ENCODE data around the gene FOS.

Gene FOS

DNA sequence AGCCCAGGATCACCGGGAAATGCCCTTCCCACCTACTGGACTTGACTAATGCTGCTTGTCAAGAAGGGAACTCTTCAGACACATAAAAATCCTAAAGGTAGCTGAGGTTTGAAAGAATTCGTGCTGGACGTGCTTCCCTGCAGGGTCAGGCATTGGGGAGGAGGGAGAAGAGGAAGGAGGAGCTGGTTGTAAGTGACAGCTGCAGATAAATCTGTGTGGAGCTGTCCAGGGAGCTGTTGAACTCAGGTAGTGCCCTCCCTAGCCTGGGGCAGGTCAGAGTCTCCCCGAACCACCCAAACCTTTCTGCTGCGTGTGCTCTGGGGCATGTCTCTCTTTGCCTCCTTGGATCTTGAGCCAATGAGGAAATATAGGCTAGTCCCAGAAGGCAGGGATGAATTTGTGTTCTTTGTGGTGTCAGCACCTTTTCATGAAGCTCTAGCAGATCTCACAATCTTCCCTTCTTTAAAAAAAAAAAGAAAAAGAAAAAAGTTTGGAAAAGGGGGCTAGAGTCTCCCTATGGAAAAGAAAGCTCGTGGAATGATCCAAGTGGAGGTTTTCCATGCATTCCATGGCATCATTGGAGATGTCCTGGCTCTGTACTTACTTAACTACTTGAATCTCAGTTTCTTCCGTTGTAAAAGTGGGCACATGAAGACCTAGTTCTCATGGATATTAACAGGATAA is 23.6 kb upstream of the FOS start:
- Histone ChIP-seq H3K27ac (ENCODE audit: low read length) (no peak overlapping the region), H3K27me3 (ENCODE audit: insufficient read depth, low read length) (no peaks in the 10 kb centered on the region), H3K9me3 (ENCODE audit: insufficient read depth, low read depth, low read length) (no peaks in the 10 kb centered on the region), H3K4me1 (ENCODE audit: insufficient read depth, low read length) (peaks cover 8% of the 10 kb centered on the region), H3K36me3 (ENCODE audit: insufficient read depth, low read depth, low read length) (no peaks in the 10 kb centered on the region), H3K9ac (ENCODE audit: low read depth, low read length) (no peak overlapping the region), H3K4me3 (ENCODE audit: low read length) (no peak overlapping the region)

DNA sequence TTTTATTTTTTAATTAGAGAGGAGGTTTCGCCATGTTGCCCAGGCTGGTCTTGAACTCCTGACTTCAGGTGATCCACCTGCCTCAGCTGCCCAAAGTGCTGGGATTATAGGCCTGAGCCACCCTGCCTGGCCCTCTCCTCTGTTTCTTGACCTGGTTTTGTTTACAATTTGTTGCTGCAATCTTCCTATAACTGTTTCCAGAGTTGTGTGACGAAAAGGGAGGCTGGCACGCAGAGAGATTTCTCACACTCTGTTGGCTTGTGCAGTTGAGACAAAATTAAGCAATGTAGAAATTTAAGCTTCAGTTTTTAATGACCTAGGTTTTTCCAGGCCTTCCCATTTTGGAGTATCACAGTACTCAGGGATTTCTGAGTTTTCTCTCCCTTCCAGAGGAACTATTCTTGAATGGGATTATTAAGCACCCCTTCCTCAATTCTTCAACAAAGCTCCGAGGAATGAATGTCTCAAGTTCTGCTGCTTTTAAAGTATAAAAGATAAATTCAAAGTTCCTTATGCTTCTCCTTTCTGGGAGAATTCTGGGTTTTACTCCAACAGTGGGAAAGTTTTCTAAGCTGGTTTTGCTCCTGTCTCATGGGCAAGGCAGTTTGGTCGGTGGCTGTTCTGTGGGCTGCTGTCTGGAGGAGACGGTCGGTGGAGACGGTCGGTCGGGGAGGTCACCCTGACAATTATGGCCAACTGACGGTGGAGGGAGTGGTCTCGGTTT is 20.4 kb upstream of the FOS start:
- H3K4me1 ChIP-seq (ENCODE audit: insufficient read depth, low read length): peaks cover 8% of the 10 kb centered on the region
- peak overlapping the region; percentile 77 for H3K4me3 ChIP-seq (ENCODE audit: low read length)
- H3K9ac ChIP-seq (ENCODE audit: low read depth, low read length): peak overlapping the region; percentile 84; the same call in 1 of the 2 replicates
- peak overlapping the region; percentile 79 for H3K27ac ChIP-seq (ENCODE audit: low read length)
- H3K27me3 ChIP-seq (ENCODE audit: insufficient read depth, low read length): no peaks in the 10 kb centered on the region
- H3K9me3 ChIP-seq (ENCODE audit: insufficient read depth, low read depth, low read length): no peaks in the 10 kb centered on the region
- no peaks in the 10 kb centered on the region for H3K36me3 ChIP-seq (ENCODE audit: insufficient read depth, low read depth, low read length)

DNA sequence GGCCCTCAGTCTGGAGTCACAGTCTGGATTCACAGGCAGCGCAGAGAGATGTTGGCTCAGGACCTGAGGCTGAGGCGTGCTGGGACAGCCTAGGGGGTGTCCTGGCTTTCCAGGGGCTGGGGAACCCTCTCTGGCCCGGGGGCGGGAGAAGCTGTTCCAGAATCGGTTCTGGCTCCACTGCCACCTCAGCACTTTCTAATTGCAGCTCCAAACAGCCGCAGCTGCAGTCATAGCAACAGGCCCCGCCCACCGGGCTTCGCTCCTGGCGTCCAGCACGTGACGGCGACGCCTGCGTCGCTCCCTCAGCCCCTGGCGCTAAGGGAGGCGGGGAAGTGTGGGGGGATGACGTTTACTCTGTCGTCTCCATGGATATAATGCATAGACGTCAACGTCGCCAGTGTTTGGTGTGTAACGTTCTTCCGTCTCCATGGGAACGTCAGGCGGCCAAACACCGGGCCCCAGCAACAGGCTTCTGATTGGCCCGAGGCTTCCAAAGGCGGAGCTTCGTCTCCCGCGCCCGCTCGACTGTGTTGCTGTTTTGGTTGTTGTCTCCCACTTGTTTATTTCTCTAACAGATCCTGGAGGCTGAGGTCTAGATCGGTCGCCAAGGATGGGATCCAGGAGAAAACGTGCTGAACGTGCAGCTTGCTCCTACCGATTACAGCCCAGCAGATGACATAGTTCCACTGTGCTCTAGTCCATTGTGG is 19.7 kb upstream of the FOS start:
- Histone ChIP-seq H3K36me3 (ENCODE audit: insufficient read depth, low read depth, low read length) (no peaks in the 10 kb centered on the region), H3K4me3 (ENCODE audit: low read length) (peak overlapping the region; percentile 77), H3K9me3 (ENCODE audit: insufficient read depth, low read depth, low read length) (no peaks in the 10 kb centered on the region), H3K4me1 (ENCODE audit: insufficient read depth, low read length) (peaks cover 8% of the 10 kb centered on the region), H3K27me3 (ENCODE audit: insufficient read depth, low read length) (no peaks in the 10 kb centered on the region), H3K9ac (ENCODE audit: low read depth, low read length) (peak overlapping the region; percentile 88), H3K27ac (ENCODE audit: low read length) (peak overlapping the region; percentile 79)

DNA sequence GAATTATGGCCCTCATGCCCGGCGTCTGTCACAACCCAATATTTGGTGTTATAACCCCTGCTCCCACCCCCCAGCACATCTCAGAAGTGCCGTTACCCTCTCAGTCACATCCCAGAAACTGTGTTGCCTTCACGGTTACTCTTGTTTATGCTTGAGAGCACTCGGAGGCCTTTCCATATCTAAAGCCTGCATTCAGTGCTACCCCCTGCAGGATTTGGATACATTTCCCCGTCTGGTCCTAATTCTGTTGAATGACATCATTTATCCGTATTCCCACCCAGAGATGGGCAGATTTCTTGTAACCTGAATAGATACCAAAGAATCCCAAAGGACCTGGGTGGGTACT is 19.1 kb upstream of the FOS start:
- no peaks in the 10 kb centered on the region for H3K9me3 ChIP-seq (ENCODE audit: insufficient read depth, low read depth, low read length)
- no peaks in the 10 kb centered on the region for H3K27me3 ChIP-seq (ENCODE audit: insufficient read depth, low read length)
- peak overlapping the region; percentile 88 for H3K9ac ChIP-seq (ENCODE audit: low read depth, low read length)
- peak overlapping the region; percentile 49 for H3K27ac ChIP-seq (ENCODE audit: low read length)
- H3K4me3 ChIP-seq (ENCODE audit: low read length): peak overlapping the region; percentile 77
- no peaks in the 10 kb centered on the region for H3K36me3 ChIP-seq (ENCODE audit: insufficient read depth, low read depth, low read length)
- H3K4me1 ChIP-seq (ENCODE audit: insufficient read depth, low read length): peaks cover 8% of the 10 kb centered on the region

DNA sequence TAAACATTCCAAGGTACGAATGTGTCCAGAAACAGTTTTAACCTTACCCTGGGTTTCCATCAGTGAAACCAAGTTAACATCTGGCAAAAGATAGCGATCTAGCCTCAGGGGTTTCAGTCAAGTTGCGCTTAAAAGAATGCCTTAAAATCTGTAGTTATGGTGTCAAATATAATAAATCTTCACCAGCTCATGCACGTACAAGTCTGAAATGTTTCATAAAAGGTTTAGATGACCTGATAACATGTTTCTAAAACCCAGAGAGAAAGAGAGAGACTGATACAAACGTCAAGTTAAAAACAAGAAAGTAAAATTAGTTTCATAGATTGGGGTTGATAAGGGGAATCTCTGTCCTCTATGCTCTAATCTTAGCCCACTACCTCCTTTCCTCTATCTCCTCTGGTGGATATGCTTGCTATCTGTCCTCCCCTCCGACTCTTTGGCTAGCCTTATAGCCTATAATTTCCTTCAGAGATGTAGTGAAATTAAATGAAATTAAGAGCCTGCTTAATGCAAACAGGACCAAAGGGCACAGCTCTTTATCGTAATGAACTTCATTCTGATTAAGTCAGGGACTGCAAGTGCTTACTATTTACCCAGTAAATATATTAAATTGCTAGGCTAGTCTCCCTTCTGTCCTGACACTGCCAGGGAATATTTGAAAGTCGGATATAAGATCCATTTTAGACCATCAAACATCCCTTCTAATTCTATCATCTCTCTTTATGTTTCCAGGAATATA is 18.4 kb upstream of the FOS start:
- no peaks in the 10 kb centered on the region for H3K36me3 ChIP-seq (ENCODE audit: insufficient read depth, low read depth, low read length)
- H3K27me3 ChIP-seq (ENCODE audit: insufficient read depth, low read length): no peaks in the 10 kb centered on the region
- peak overlapping the region; percentile 77; the same call in 1 of the 2 replicates for H3K4me3 ChIP-seq (ENCODE audit: low read length)
- H3K4me1 ChIP-seq (ENCODE audit: insufficient read depth, low read length): peaks cover 8% of the 10 kb centered on the region
- H3K9ac ChIP-seq (ENCODE audit: low read depth, low read length): peak overlapping the region; percentile 88; the same call in 1 of the 2 replicates
- no peaks in the 10 kb centered on the region for H3K9me3 ChIP-seq (ENCODE audit: insufficient read depth, low read depth, low read length)
- H3K27ac ChIP-seq (ENCODE audit: low read length): no peak overlapping the region

DNA sequence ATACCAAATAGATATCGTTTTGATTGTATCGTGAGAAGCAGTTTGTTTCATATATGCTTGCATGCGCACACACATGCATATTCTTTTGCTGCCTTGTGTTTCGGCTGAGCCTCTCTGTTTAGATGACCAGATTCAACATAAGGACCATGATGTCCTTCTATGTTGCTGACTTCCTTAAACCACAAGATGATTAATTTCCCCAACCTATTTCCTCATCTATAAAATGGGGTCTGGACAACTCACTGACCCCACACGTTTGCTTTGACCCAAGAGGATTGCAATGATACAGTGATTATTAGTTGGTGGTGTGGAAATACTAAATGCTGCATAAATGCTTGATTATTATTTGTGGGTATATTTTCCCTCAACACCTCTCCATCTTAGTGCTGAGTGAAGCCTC is 16.8 kb upstream of the FOS start:
- Histone ChIP-seq H3K4me1 (ENCODE audit: insufficient read depth, low read length) (peaks cover 8% of the 10 kb centered on the region), H3K27ac (ENCODE audit: low read length) (no peak overlapping the region), H3K9me3 (ENCODE audit: insufficient read depth, low read depth, low read length) (no peaks in the 10 kb centered on the region), H3K4me3 (ENCODE audit: low read length) (no peak overlapping the region), H3K27me3 (ENCODE audit: insufficient read depth, low read length) (no peaks in the 10 kb centered on the region), H3K9ac (ENCODE audit: low read depth, low read length) (no peak overlapping the region), H3K36me3 (ENCODE audit: insufficient read depth, low read depth, low read length) (no peaks in the 10 kb centered on the region)

DNA sequence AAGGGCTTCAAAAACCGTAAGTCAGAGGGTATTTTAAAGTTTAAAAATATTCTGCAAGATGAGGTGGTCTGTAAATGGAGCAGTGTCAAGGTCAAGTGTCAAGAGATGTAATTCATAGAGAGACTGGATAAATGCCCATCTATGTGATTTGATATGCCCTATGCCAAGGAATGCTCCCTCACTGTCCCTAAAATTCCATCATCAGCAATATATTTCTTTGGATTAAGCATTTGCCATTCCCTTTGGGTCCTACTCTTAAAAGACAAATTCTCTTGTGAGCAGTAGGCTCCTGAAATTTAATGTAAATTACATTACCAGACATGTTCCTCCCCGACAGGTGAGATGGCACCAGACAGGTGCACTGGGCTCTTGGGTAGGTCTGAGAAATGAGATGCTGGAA is 16.0 kb upstream of the FOS start:
- H3K9ac ChIP-seq (ENCODE audit: low read depth, low read length): no peak overlapping the region
- no peaks in the 10 kb centered on the region for H3K36me3 ChIP-seq (ENCODE audit: insufficient read depth, low read depth, low read length)
- no peaks in the 10 kb centered on the region for H3K9me3 ChIP-seq (ENCODE audit: insufficient read depth, low read depth, low read length)

DNA sequence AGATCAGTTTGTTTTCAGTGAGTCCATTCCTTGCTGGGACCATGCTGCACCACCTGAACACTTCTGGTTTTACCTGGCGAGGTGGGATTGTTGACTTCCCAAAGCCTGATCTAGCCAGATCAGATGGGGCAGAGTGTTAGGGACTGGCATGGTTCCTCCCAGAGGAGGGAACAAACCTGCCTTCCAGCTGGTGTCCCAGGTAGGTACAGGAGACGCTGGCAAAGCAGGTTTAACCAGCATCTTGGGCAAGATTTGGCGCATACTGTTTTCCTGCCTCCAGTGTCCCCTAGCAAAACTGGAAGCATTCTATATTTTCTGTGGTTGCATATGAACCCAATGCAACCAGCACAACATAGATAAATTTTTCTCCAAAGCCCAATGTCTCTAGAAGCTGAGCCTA is 14.6 kb upstream of the FOS start:
- no peaks in the 10 kb centered on the region for H3K9me3 ChIP-seq (ENCODE audit: insufficient read depth, low read depth, low read length)
- no peaks in the 10 kb centered on the region for H3K36me3 ChIP-seq (ENCODE audit: insufficient read depth, low read depth, low read length)
- H3K9ac ChIP-seq (ENCODE audit: low read depth, low read length): no peak overlapping the region
- H3K27me3 ChIP-seq (ENCODE audit: insufficient read depth, low read length): no peaks in the 10 kb centered on the region
- H3K4me1 ChIP-seq (ENCODE audit: insufficient read depth, low read length): peaks cover 3% of the 10 kb centered on the region; the same call in 1 of the 2 replicates
- H3K4me3 ChIP-seq (ENCODE audit: low read length): no peak overlapping the region
- no peak overlapping the region for H3K27ac ChIP-seq (ENCODE audit: low read length)

More for the DNA sequence above, 16.0 kb upstream of the FOS start:
- Histone ChIP-seq H3K27me3 (ENCODE audit: insufficient read depth, low read length) (no peaks in the 10 kb centered on the region), H3K27ac (ENCODE audit: low read length) (no peak overlapping the region), H3K4me1 (ENCODE audit: insufficient read depth, low read length) (peaks cover 8% of the 10 kb centered on the region), H3K4me3 (ENCODE audit: low read length) (no peak overlapping the region)

DNA sequence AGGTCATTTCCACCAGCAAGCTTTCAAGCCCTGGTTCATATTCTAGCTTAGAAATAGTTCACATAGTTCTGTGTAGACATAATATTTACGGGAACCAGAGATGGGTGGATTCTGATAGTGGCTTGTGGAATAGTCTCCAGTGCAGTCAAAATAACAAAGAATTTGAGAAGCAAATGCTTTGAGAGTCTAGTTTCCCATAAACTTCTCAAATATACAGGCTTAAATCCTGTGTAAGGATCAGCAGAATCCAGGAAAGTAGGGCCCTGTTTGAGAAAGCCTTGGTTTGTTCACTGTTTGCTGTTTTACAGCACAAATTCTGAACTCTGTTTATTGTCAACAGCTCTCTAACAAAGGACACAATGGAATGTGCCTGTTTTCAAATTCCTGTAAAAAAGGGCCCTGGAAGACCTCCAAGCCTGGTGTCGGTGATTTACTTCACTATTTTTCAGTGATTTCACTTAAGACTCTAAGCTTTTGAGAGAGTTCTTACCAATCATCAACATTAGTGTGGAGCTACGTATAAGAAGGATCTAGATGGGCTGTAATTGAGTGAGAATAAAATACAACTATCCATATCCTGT is 11.4 kb upstream of the FOS start:
- H3K27me3 ChIP-seq (ENCODE audit: insufficient read depth, low read length): no peaks in the 10 kb centered on the region
- no peaks in the 10 kb centered on the region for H3K36me3 ChIP-seq (ENCODE audit: insufficient read depth, low read depth, low read length)
- H3K27ac ChIP-seq (ENCODE audit: low read length): no peak overlapping the region
- H3K4me1 ChIP-seq (ENCODE audit: insufficient read depth, low read length): peaks cover 5% of the 10 kb centered on the region
- no peaks in the 10 kb centered on the region for H3K9me3 ChIP-seq (ENCODE audit: insufficient read depth, low read depth, low read length)
- no peak overlapping the region for H3K9ac ChIP-seq (ENCODE audit: low read depth, low read length)
- H3K4me3 ChIP-seq (ENCODE audit: low read length): no peak overlapping the region

DNA sequence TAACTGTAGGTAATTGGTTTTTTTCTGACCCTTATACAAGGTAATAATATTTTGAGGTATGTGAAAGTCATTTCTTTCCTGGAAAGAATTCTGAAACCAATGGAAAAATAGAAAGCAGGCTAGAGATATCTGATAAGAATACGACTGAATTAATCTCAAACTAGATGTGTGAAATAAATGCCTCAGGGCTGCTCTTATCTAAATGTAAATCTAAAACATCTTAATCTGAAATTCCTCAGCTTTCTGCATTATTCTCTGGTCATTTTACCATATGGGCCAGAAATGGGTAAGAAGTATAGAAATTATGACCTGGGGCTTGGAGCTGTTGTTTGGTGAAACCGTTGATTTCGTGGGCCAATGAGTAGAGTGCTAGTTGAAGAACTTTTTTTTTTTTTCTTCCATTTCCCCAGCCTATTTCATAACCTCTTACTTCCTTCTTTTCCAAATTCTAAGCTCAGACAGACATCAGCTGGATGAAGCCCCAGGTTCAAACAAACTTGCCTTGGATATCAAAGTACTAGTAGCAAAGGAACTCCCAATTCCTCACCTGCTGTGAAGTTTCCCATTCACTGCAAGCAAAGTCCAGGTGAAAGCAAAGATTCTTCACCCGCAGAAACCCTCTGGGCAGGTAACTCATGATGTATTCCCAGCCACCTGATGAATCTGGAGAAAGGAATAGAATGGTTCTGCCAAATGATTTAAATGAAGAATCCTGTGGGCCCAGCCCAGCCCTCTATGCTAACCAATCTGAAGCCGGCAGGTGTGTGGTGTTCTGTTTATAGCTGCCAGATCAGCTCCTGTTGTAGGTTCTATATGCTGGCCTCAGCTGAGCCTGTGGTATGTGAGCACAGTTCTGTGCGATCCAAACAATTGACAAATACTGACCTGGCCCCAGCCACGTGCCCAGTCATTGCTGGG is 9.7 kb upstream of the FOS start:
- H3K9ac ChIP-seq (ENCODE audit: low read depth, low read length): no peak overlapping the region

More for the DNA sequence above, 9.7 kb upstream of the FOS start:
- H3K27ac ChIP-seq (ENCODE audit: low read length): no peak overlapping the region
- H3K4me3 ChIP-seq (ENCODE audit: low read length): no peak overlapping the region
- H3K36me3 ChIP-seq (ENCODE audit: insufficient read depth, low read depth, low read length): no peaks in the 10 kb centered on the region
- 0 out of 2 replicates have a peak, but pooled peaks cover 3% of the 10 kb centered on the region for H3K27me3 ChIP-seq (ENCODE audit: insufficient read depth, low read length)
- no peaks in the 10 kb centered on the region for H3K9me3 ChIP-seq (ENCODE audit: insufficient read depth, low read depth, low read length)
- peaks cover 5% of the 10 kb centered on the region for H3K4me1 ChIP-seq (ENCODE audit: insufficient read depth, low read length)
